Left ventricle myocardium inferior (tissue), 1 donor: ENCODE measurements around the gene STAP1. TPM values are rescaled to one million over a fixed set of nuclear protein-coding genes. Genes with fewer than 3 reads are reported as not detected.

Source experiments
- DNase-seq: peaks from one replicate; pipeline ENCODE4 v3.0.0-alpha.2; 2020
- H3K27ac ChIP-seq: fragments of 200-600 bp; replicated peaks from 2 replicates; pipeline ENCODE4 v1.8.0; 2021
- H3K27me3 ChIP-seq: fragments of 200-600 bp; 2 replicates; pipeline ENCODE4 v1.8.0; 2021; ENCODE audit warnings: low read depth
- H3K36me3 ChIP-seq: fragments of 200-600 bp; 2 replicates; pipeline ENCODE4 v1.8.0; 2021
- H3K4me1 ChIP-seq: fragments of 200-600 bp; 2 replicates; pipeline ENCODE4 v1.8.0; 2021
- H3K4me3 ChIP-seq: fragments of 200-600 bp; 2 replicates; pipeline ENCODE4 v1.8.0; 2021; ENCODE audit warnings: mild to moderate bottlenecking, moderate library complexity
- H3K9me3 ChIP-seq: fragments of 200-600 bp; replicated peaks from 2 replicates; pipeline ENCODE4 v1.8.0; 2021
- CTCF ChIP-seq: fragments of 200-600 bp; IDR thresholded peaks from 2 replicates; pipeline ENCODE4 v1.8.0; 2021; ENCODE audit warnings: antibody characterized with exemption, mild to moderate bottlenecking, borderline replicate concordance
- intact Hi-C: fragments of 100-400 bp; cut with micrococcal nuclease; formaldehyde crosslinking; loops from one replicate; pipeline ENCODE4 v1.11.0; 2022
- total RNA-seq: library from RNA; stranded (reverse); fragmentation: NEBNext Ultra II Directional; extraction: Animal tissue kit (Norgen Biotek cat#: 25700); gene quantifications from one replicate; pipeline ENCODE4 v1.2.1, GENCODE V29; 2021
- donor health status: DM: no; HTN: yes; CAD: no; lungs with severe emphysema.

Gene STAP1
- total RNA-seq, 1 donor from 2014 or later, result not detected

- Histone ChIP-seq H3K4me3 (no peak overlapping the region), H3K4me1 (no peaks in the 10 kb centered on the region), H3K27ac (no peak overlapping the region), H3K36me3 (no peaks in the 10 kb centered on the region), H3K9me3 (no peaks in the 10 kb centered on the region), H3K27me3 (no peaks in the 10 kb centered on the region)
- no peak for TF ChIP-seq CTCF
- DNase-seq, result no peak
- intact Hi-C loops, result no loop called here
These were observed 44.9 kb downstream of the STAP1 start for GRCh38 chr4:67603310-67604028.

- no peaks in the 10 kb centered on the region for H3K36me3 ChIP-seq
- H3K4me1 ChIP-seq, result no peaks in the 10 kb centered on the region
- no peak for DNase-seq
- H3K4me3 ChIP-seq, result no peak overlapping the region
- H3K27ac ChIP-seq, result no peak overlapping the region
- TF ChIP-seq CTCF, result no peak
- H3K9me3 ChIP-seq, result peaks cover under 1% of the 10 kb centered on the region
- no peaks in the 10 kb centered on the region for H3K27me3 ChIP-seq
- intact Hi-C loops, result no loop called here
These were observed 45.5 kb downstream of the STAP1 start for GRCh38 chr4:67604029-67604381.

GRCh38 chr4:67604749-67605148, 46.2 kb downstream of the STAP1 start:
- no peak for TF ChIP-seq CTCF
- Histone ChIP-seq H3K9me3 (peaks cover 8% of the 10 kb centered on the region), H3K27ac (no peak overlapping the region), H3K4me3 (no peak overlapping the region), H3K4me1 (no peaks in the 10 kb centered on the region), H3K27me3 (no peaks in the 10 kb centered on the region), H3K36me3 (peaks cover under 1% of the 10 kb centered on the region)
- DNase-seq, result no peak
- intact Hi-C loops, result no loop called here

DNA sequence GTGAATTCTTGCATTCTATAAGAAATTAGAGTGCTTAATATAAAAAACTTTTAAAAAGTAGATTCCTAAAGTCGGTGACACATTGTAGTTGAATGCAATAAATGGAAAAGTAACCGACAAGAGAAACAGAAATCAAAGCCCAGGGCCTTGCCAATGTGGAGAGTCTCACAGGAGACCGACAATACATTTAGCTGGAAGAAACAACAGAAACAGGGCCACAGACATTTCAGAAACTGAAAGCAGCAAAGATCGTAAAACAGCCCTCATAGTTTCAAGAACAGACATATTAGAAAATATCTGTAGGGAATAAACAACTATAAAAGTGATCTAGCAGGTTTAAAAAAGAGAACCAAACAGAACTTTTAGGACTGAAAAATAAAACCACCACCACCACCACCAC, 49.5 kb downstream of the STAP1 start:
- Histone ChIP-seq H3K27me3 (no peaks in the 10 kb centered on the region), H3K36me3 (peaks cover 4% of the 10 kb centered on the region), H3K4me1 (no peaks in the 10 kb centered on the region), H3K9me3 (peaks cover 30% of the 10 kb centered on the region), H3K4me3 (no peak overlapping the region), H3K27ac (no peak overlapping the region)
- TF ChIP-seq CTCF, result no peak
- intact Hi-C loops, result no loop called here
- no peak for DNase-seq

GRCh38 chr4:67614186-67614585, 55.7 kb downstream of the STAP1 start:
- Histone ChIP-seq H3K36me3 (peaks cover 35% of the 10 kb centered on the region), H3K9me3 (peaks cover 36% of the 10 kb centered on the region), H3K4me3 (no peak overlapping the region), H3K27me3 (no peaks in the 10 kb centered on the region), H3K27ac (no peak overlapping the region), H3K4me1 (no peaks in the 10 kb centered on the region)
- no peak for TF ChIP-seq CTCF
- intact Hi-C loops, result no loop called here
- no peak for DNase-seq
